ENCODE data around the gene DNM3.

- TF ChIP-seq POLR2A (IDR thresholded peaks at IDR 0.05) (no peak), CTCF (IDR thresholded peaks at IDR 0.05) (no peak)
Observed at GRCh38 chr1:172155766-172156165, 314.5 kb downstream of the DNM3 start.

All from lower leg skin (tissue), 3 donors.